RWPE1 (cell line): ENCODE results near the gene CPA3.

Experiments
- CTCF ChIA-PET: fragments of 350-600 bp; sonication (Branson Sonifier 250); formaldehyde crosslinking; extraction: SDS; loops from one replicate; lab custom pipeline; 2021; lab: Yijun Ruan, JAX
- POLR2A ChIA-PET: fragments of 400-600 bp; formaldehyde crosslinking; extraction: SDS; loops from one replicate; lab custom pipeline; 2020; ENCODE audit warnings: antibody characterized with exemption; ENCODE audit not compliant: low non-redundant PET; lab: Yijun Ruan, JAX
- DNase-seq: peaks from one replicate; pipeline ENCODE4 v3.0.0; 2012; ENCODE audit warnings: low spot score
- H3K27ac ChIP-seq: fragments of 450-650 bp; 2 replicates; pipeline ENCODE4 v1.5.1; 2017
- CTCF ChIP-seq: fragments of 450-650 bp; conservative IDR thresholded peaks from 2 replicates; pipeline ENCODE4 v1.5.1; 2017; ENCODE audit warnings: low read depth, mild to moderate bottlenecking

CPA3 gene

DNA sequence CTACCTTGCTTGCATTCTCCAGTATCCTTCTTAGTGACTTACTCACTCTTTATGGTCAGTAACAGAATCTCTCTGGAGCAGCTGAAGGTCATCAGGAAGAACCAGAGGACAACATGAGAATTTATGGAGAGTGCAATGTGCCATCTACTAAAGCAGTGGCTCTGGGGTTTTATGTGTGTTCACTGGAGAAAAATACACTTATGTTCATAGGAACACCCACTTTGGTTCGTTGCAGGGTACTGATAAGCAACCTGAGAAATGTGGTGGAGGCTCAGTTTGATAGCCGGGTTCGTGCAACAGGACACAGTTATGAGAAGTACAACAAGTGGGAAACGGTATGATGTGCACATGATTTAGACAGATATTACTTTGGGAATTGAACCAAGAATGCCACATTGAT lies 24.6 kb upstream of the CPA3 start:
- TF ChIP-seq CTCF: no peak
- POLR2A ChIA-PET: no interaction called here

GRCh38 chr3:148845756-148846395 lies 19.2 kb upstream of the CPA3 start:
- CTCF ChIA-PET: interaction anchor here (0.5 kb wide), 1 partner anchor 62 kb away, joined by 3 read pairs; no protein-coding TSS in a partner anchor
- no peak for TF ChIP-seq CTCF
- H3K27ac ChIP-seq: no peak overlapping the region
- no peak for DNase-seq
- POLR2A ChIA-PET: no interaction called here

More for the DNA sequence above, 24.6 kb upstream of the CPA3 start:
- no peak for DNase-seq
- no peak overlapping the region for H3K27ac ChIP-seq
- CTCF ChIA-PET: no interaction called here

- no peak for TF ChIP-seq CTCF
- H3K27ac ChIP-seq: no peak overlapping the region
- CTCF ChIA-PET: no interaction called here
- POLR2A ChIA-PET: no interaction called here
- DNase-seq: no peak
These were observed 17.7 kb upstream of the CPA3 start for GRCh38 chr3:148847351-148847750.

DNA sequence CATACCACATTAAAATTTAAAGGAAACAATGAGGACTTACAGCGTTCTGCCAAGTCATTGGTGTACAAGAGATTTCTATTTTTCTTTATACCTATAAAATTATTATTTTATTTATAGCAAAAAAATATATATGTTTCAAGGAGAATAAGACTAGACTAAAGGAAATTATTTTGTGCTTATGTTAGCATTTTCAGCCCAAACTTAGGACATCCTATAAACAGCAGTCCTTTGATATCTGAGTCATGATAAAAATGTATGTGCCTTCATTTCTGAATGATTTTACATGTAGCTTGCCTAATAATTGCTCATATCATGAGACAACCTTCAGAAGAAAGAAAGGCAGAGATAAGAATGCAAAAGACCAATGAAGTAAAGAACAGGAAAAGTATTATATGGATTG lies 16.7 kb upstream of the CPA3 start:
- no peak for TF ChIP-seq CTCF
- no peak for DNase-seq
- ChIA-PET POLR2A (no interaction called here), CTCF (no interaction called here)
- no peak overlapping the region for H3K27ac ChIP-seq

DNA sequence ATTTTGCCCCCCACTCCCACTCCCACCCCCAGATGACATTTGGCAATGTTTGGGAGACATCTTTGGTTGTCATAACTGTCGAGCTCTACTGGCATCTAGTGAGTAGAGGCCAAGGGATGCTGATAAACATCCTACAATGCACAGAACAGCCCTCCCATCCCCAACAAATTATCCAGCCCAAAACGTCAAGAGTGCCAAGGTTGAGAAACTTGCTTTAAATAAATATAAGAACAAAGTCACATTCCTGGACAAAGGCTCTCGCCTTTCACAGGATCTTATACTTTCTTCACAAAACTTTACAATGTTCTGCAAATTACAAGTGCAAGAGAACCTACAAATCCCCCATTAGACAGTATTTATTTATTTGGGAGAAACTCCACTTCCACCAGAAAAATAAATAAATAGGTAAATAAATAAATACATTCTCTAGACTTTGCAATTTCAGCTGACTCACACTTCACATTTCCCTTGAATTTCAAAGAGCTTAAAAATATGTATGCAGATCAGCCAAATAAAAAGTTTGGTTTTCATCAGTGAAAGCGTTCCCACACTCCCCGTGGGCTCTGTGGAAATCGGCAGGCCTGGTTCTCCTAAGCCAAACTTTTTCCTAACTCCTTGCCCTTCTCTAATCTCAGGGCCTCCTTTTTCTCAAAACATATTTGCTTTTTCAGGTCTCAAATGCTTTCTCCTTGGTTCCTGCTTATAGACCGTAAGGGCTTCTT lies 12.7 kb upstream of the CPA3 start:
- ChIA-PET CTCF (no interaction called here), POLR2A (no interaction called here)
- no peak for TF ChIP-seq CTCF
- no peak for DNase-seq
- no peak overlapping the region for H3K27ac ChIP-seq

GRCh38 chr3:148853076-148853475 lies 12.0 kb upstream of the CPA3 start:
- no peak for TF ChIP-seq CTCF
- DNase-seq: no peak
- H3K27ac ChIP-seq: no peak overlapping the region
- POLR2A ChIA-PET: no interaction called here
- CTCF ChIA-PET: no interaction called here
